Measurements from ENCODE around the gene EPM2AIP1.

EPM2AIP1 gene

GRCh38 chr3:36993326-36994283 lies 674 bp upstream of the EPM2AIP1 start, which contains the start of gene MLH1:
TSS of gene MLH1 (plus strand) at chr3:36993518. CDS start at chr3:36993548, 30 bp downstream.
- Histone ChIP-seq H3K36me3 (ENCODE audit: low read depth) (peaks cover 66% of the 10 kb centered on the region), H3K4me1 (ENCODE audit: insufficient read depth, poor library complexity, severe bottlenecking) (peaks cover 20% of the 10 kb centered on the region), H3K27me3 (ENCODE audit: insufficient read depth, poor library complexity, severe bottlenecking) (no peaks in the 10 kb centered on the region), H3K27ac (ENCODE audit: poor library complexity, severe bottlenecking) (peak within 1 kb of the TSS; percentile 76), H3K4me3 (ENCODE audit: severe bottlenecking) (peak within 1 kb of the TSS; percentile 64), H3K9me3 (ENCODE audit: severe bottlenecking) (no peaks in the 10 kb centered on the region)
- no peak for TF ChIP-seq CTCF (IDR thresholded peaks at IDR 0.05; ENCODE audit: poor library complexity, severe bottlenecking)
- DNase-seq (ENCODE audit: low spot score) (peak; percentile 90), ATAC-seq (ENCODE audit: low read depth) (peak; percentile 59)

- Histone ChIP-seq H3K27me3 (ENCODE audit: insufficient read depth, poor library complexity, severe bottlenecking) (no peaks in the 10 kb centered on the region), H3K27ac (ENCODE audit: poor library complexity, severe bottlenecking) (peak overlapping the region; percentile 76), H3K4me1 (ENCODE audit: insufficient read depth, poor library complexity, severe bottlenecking) (peaks cover 20% of the 10 kb centered on the region), H3K36me3 (ENCODE audit: low read depth) (peaks cover 69% of the 10 kb centered on the region), H3K4me3 (ENCODE audit: severe bottlenecking) (peak overlapping the region; percentile 56), H3K9me3 (ENCODE audit: severe bottlenecking) (no peaks in the 10 kb centered on the region)
- no peak for TF ChIP-seq CTCF (IDR thresholded peaks at IDR 0.05; ENCODE audit: poor library complexity, severe bottlenecking)
- DNase-seq (ENCODE audit: low spot score) = no peak
- no peak for ATAC-seq (ENCODE audit: low read depth)
Measured at GRCh38 chr3:36991923-36992805, 767 bp downstream of the EPM2AIP1 start.

DNA sequence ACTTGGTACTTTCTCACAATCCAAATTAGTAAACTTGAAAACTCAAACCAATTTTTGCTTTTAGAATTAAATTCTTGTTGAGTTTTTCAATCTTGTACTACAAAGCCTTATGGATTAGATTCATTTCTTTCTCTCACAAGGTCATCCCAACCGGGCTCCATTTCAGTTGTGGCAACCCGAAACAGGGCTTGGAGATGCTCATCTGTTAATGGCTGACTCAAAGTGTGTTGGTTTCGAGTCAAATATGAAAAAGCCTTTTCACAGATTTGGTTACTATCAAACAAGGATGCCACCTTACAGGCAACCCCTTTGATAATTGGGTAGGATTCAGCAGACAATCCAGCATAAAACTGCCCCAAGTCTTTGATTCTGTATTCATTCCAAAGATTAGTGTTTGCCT lies 1.8 kb downstream of the EPM2AIP1 start:
- H3K4me3 ChIP-seq (ENCODE audit: severe bottlenecking) = peak overlapping the region; percentile 56
- no peak overlapping the region for H3K27ac ChIP-seq (ENCODE audit: poor library complexity, severe bottlenecking)
- no peaks in the 10 kb centered on the region for H3K9me3 ChIP-seq (ENCODE audit: severe bottlenecking)
- H3K27me3 ChIP-seq (ENCODE audit: insufficient read depth, poor library complexity, severe bottlenecking) = no peaks in the 10 kb centered on the region
- H3K4me1 ChIP-seq (ENCODE audit: insufficient read depth, poor library complexity, severe bottlenecking) = peaks cover 20% of the 10 kb centered on the region
- no peak for ATAC-seq (ENCODE audit: low read depth)
- DNase-seq (ENCODE audit: low spot score) = no peak
- no peak for TF ChIP-seq CTCF (IDR thresholded peaks at IDR 0.05; ENCODE audit: poor library complexity, severe bottlenecking)
- H3K36me3 ChIP-seq (ENCODE audit: low read depth) = peaks cover 66% of the 10 kb centered on the region

DNA sequence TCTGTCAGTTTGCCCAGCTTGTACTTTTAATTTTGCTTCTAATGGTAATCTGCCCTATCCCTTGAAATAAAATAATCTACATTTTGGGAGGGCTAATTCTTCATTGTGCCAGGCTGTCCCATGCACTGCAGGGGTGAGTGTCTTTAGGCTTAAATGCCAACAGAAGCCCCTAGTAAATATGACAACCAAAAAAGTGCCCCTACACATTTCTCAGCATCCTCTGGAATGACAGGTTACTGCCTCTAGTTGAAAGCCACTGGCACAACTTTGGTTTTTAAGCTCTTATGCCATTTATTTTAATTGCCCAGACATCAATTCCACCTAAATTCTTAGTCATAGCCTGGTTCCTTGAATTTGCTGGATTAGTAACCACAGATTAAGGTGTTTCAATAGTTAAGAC lies 3.4 kb downstream of the EPM2AIP1 start:
- H3K4me3 ChIP-seq (ENCODE audit: severe bottlenecking) = no peak overlapping the region

More for the DNA sequence above, 3.4 kb downstream of the EPM2AIP1 start:
- peaks cover 20% of the 10 kb centered on the region for H3K4me1 ChIP-seq (ENCODE audit: insufficient read depth, poor library complexity, severe bottlenecking)
- DNase-seq (ENCODE audit: low spot score) (no peak), ATAC-seq (ENCODE audit: low read depth) (no peak)
- no peaks in the 10 kb centered on the region for H3K27me3 ChIP-seq (ENCODE audit: insufficient read depth, poor library complexity, severe bottlenecking)
- H3K9me3 ChIP-seq (ENCODE audit: severe bottlenecking) = no peaks in the 10 kb centered on the region
- H3K27ac ChIP-seq (ENCODE audit: poor library complexity, severe bottlenecking) = no peak overlapping the region
- no peak for TF ChIP-seq CTCF (IDR thresholded peaks at IDR 0.05; ENCODE audit: poor library complexity, severe bottlenecking)
- peaks cover 70% of the 10 kb centered on the region for H3K36me3 ChIP-seq (ENCODE audit: low read depth)

All from RWPE2 (cell line).